Measurements from ENCODE around the gene ESYT3.

Gene ESYT3

GRCh38 chr3:138396752-138397410, 37.5 kb upstream of the ESYT3 start:
- no peak overlapping the region for H3K14ac ChIP-seq (ENCODE audit: low read length in 2 of 2)
- no peak overlapping the region for H3K9ac ChIP-seq (ENCODE audit: low read length)
- no peak overlapping the region for H3K4me2 ChIP-seq (ENCODE audit: low read length, poor library complexity, severe bottlenecking)
- no peaks in the 10 kb centered on the region for H3K27me3 ChIP-seq (ENCODE audit: control insufficient read depth in 1 of 2, insufficient read depth in 1 of 2, low read length in 2 of 2)
- no peaks in the 10 kb centered on the region for H3K9me3 ChIP-seq (ENCODE audit: control insufficient read depth, low read length)
- H3K27ac ChIP-seq (ENCODE audit: low read length, poor library complexity, severe bottlenecking) = no peak overlapping the region
- no peaks in the 10 kb centered on the region for H3K4me1 ChIP-seq (ENCODE audit: control insufficient read depth, insufficient read depth, low read depth, low read length)
- peaks cover 28 to 45% of the 10 kb centered on the region in 2 experiments for H3K36me3 ChIP-seq (ENCODE audit: control insufficient read depth in 1 of 2, insufficient read depth in 2 of 2, low read depth in 1 of 2, low read length in 2 of 2)
- H2BK15ac ChIP-seq (ENCODE audit: low read depth, poor library complexity, severe bottlenecking) = no peak overlapping the region
- no peak overlapping the region for H3K23ac ChIP-seq (ENCODE audit: low read length in 2 of 2)
- no peak overlapping the region for H2BK120ac ChIP-seq (ENCODE audit: low read depth, low read length)
- H2AK5ac ChIP-seq (ENCODE audit: low read length, severe bottlenecking) = no peak overlapping the region
- no peak overlapping the region for H4K91ac ChIP-seq (ENCODE audit: low read length)
- no peak overlapping the region for H3K4me3 ChIP-seq (ENCODE audit: insufficient read depth in 1 of 2, low read depth in 1 of 2, low read length in 2 of 2)
- H2AFZ ChIP-seq (ENCODE audit: low read depth, low read length) = no peak overlapping the region
- no peak overlapping the region for H4K8ac ChIP-seq (ENCODE audit: low read length)
- H2BK5ac ChIP-seq (ENCODE audit: low read depth, low read length, poor library complexity, severe bottlenecking) = no peak overlapping the region
- H2BK12ac ChIP-seq (ENCODE audit: low read length in 2 of 2) = no peak overlapping the region
- 91% methylated on average over 14 of the region's 14 CpGs for WGBS
- DNase-seq = no peak
- H3K18ac ChIP-seq (ENCODE audit: low read depth in 1 of 2, low read length in 2 of 2) = no peak overlapping the region
- no peak overlapping the region for H3K4ac ChIP-seq (ENCODE audit: low read depth in 1 of 2, low read length in 2 of 2)
- peaks cover 19% of the 10 kb centered on the region for H3K79me1 ChIP-seq (replicated peaks; ENCODE audit: low read length, poor library complexity, severe bottlenecking)

GRCh38 chr3:138397983-138398382, 36.4 kb upstream of the ESYT3 start:
- 100% methylated on average over 4 of the region's 4 CpGs for WGBS
- no peak overlapping the region for H2AK5ac ChIP-seq (ENCODE audit: low read length, severe bottlenecking)
- H2BK120ac ChIP-seq (ENCODE audit: low read depth, low read length) = no peak overlapping the region

GRCh38 chr3:138398791-138399575, 35.4 kb upstream of the ESYT3 start:
- H3K9me3 ChIP-seq (ENCODE audit: control insufficient read depth, low read length) = no peaks in the 10 kb centered on the region
- no peak overlapping the region for H3K27ac ChIP-seq (ENCODE audit: low read length, poor library complexity, severe bottlenecking)
- H2BK15ac ChIP-seq (ENCODE audit: low read depth, poor library complexity, severe bottlenecking) = no peak overlapping the region
- no peak overlapping the region for H2AFZ ChIP-seq (ENCODE audit: low read depth, low read length)
- H2BK12ac ChIP-seq (ENCODE audit: low read length in 2 of 2) = no peak overlapping the region
- no peak overlapping the region for H2BK5ac ChIP-seq (ENCODE audit: low read depth, low read length, poor library complexity, severe bottlenecking)
- no peaks in the 10 kb centered on the region for H3K4me1 ChIP-seq (ENCODE audit: control insufficient read depth, insufficient read depth, low read depth, low read length)
- H2AK5ac ChIP-seq (ENCODE audit: low read length, severe bottlenecking) = no peak overlapping the region
- 90% methylated on average over 11 of the region's 11 CpGs for WGBS
- H3K79me1 ChIP-seq (replicated peaks; ENCODE audit: low read length, poor library complexity, severe bottlenecking) = peaks cover 18% of the 10 kb centered on the region
- no peak overlapping the region for H4K91ac ChIP-seq (ENCODE audit: low read length)
- no peak overlapping the region for H3K23ac ChIP-seq (ENCODE audit: low read length in 2 of 2)
- no peak for DNase-seq
- H3K14ac ChIP-seq (ENCODE audit: low read length in 2 of 2) = no peak overlapping the region
- peaks cover 33 to 65% of the 10 kb centered on the region in 2 experiments for H3K36me3 ChIP-seq (ENCODE audit: control insufficient read depth in 1 of 2, insufficient read depth in 2 of 2, low read depth in 1 of 2, low read length in 2 of 2)
- no peak overlapping the region for H3K18ac ChIP-seq (ENCODE audit: low read depth in 1 of 2, low read length in 2 of 2)
- no peak overlapping the region for H3K4me3 ChIP-seq (ENCODE audit: insufficient read depth in 1 of 2, low read depth in 1 of 2, low read length in 2 of 2)
- no peaks in the 10 kb centered on the region for H3K27me3 ChIP-seq (ENCODE audit: control insufficient read depth in 1 of 2, insufficient read depth in 1 of 2, low read length in 2 of 2)
- no peak overlapping the region for H2BK120ac ChIP-seq (ENCODE audit: low read depth, low read length)
- H3K4me2 ChIP-seq (ENCODE audit: low read length, poor library complexity, severe bottlenecking) = no peak overlapping the region
- H3K4ac ChIP-seq (ENCODE audit: low read depth in 1 of 2, low read length in 2 of 2) = no peak overlapping the region
- H4K8ac ChIP-seq (ENCODE audit: low read length) = no peak overlapping the region
- H3K9ac ChIP-seq (ENCODE audit: low read length) = no peak overlapping the region

More at GRCh38 chr3:138397983-138398382, 36.4 kb upstream of the ESYT3 start:
- no peak for DNase-seq
- Histone ChIP-seq H2BK15ac (ENCODE audit: low read depth, poor library complexity, severe bottlenecking) (no peak overlapping the region), H3K27ac (ENCODE audit: low read length, poor library complexity, severe bottlenecking) (no peak overlapping the region), H2BK5ac (ENCODE audit: low read depth, low read length, poor library complexity, severe bottlenecking) (no peak overlapping the region), H3K9me3 (ENCODE audit: control insufficient read depth, low read length) (no peaks in the 10 kb centered on the region), H3K18ac (ENCODE audit: low read depth in 1 of 2, low read length in 2 of 2) (no peak overlapping the region), H4K8ac (ENCODE audit: low read length) (no peak overlapping the region), H2BK12ac (ENCODE audit: low read length in 2 of 2) (no peak overlapping the region), H3K23ac (ENCODE audit: low read length in 2 of 2) (no peak overlapping the region), H3K14ac (ENCODE audit: low read length in 2 of 2) (no peak overlapping the region), H3K27me3 (ENCODE audit: control insufficient read depth in 1 of 2, insufficient read depth in 1 of 2, low read length in 2 of 2) (no peaks in the 10 kb centered on the region), H3K9ac (ENCODE audit: low read length) (no peak overlapping the region), H3K4me3 (ENCODE audit: insufficient read depth in 1 of 2, low read depth in 1 of 2, low read length in 2 of 2) (no peak overlapping the region), H3K36me3 (ENCODE audit: control insufficient read depth in 1 of 2, insufficient read depth in 2 of 2, low read depth in 1 of 2, low read length in 2 of 2) (peaks cover 33 to 55% of the 10 kb centered on the region in 2 experiments), H3K4me2 (ENCODE audit: low read length, poor library complexity, severe bottlenecking) (no peak overlapping the region), H2AFZ (ENCODE audit: low read depth, low read length) (no peak overlapping the region), H3K79me1 (replicated peaks; ENCODE audit: low read length, poor library complexity, severe bottlenecking) (peaks cover 19% of the 10 kb centered on the region), H3K4ac (ENCODE audit: low read depth in 1 of 2, low read length in 2 of 2) (no peak overlapping the region), H3K4me1 (ENCODE audit: control insufficient read depth, insufficient read depth, low read depth, low read length) (no peaks in the 10 kb centered on the region), H4K91ac (ENCODE audit: low read length) (no peak overlapping the region)

GRCh38 chr3:138399766-138400165, 34.6 kb upstream of the ESYT3 start:
- Histone ChIP-seq H3K9ac (ENCODE audit: low read length) (no peak overlapping the region), H3K18ac (ENCODE audit: low read depth in 1 of 2, low read length in 2 of 2) (no peak overlapping the region), H2BK120ac (ENCODE audit: low read depth, low read length) (no peak overlapping the region), H3K27me3 (ENCODE audit: control insufficient read depth in 1 of 2, insufficient read depth in 1 of 2, low read length in 2 of 2) (no peaks in the 10 kb centered on the region), H3K27ac (ENCODE audit: low read length, poor library complexity, severe bottlenecking) (no peak overlapping the region), H3K36me3 (ENCODE audit: control insufficient read depth in 1 of 2, insufficient read depth in 2 of 2, low read depth in 1 of 2, low read length in 2 of 2) (peaks cover 41 to 73% of the 10 kb centered on the region in 2 experiments), H2BK5ac (ENCODE audit: low read depth, low read length, poor library complexity, severe bottlenecking) (no peak overlapping the region), H3K79me1 (replicated peaks; ENCODE audit: low read length, poor library complexity, severe bottlenecking) (peaks cover 10% of the 10 kb centered on the region), H2AK5ac (ENCODE audit: low read length, severe bottlenecking) (no peak overlapping the region), H3K4me3 (ENCODE audit: insufficient read depth in 1 of 2, low read depth in 1 of 2, low read length in 2 of 2) (no peak overlapping the region), H3K23ac (ENCODE audit: low read length in 2 of 2) (no peak overlapping the region), H2BK12ac (ENCODE audit: low read length in 2 of 2) (no peak overlapping the region), H2AFZ (ENCODE audit: low read depth, low read length) (no peak overlapping the region), H3K4me1 (ENCODE audit: control insufficient read depth, insufficient read depth, low read depth, low read length) (no peaks in the 10 kb centered on the region), H3K14ac (ENCODE audit: low read length in 2 of 2) (no peak overlapping the region), H2BK15ac (ENCODE audit: low read depth, poor library complexity, severe bottlenecking) (no peak overlapping the region), H4K8ac (ENCODE audit: low read length) (no peak overlapping the region), H4K91ac (ENCODE audit: low read length) (no peak overlapping the region), H3K4me2 (ENCODE audit: low read length, poor library complexity, severe bottlenecking) (no peak overlapping the region), H3K9me3 (ENCODE audit: control insufficient read depth, low read length) (no peaks in the 10 kb centered on the region), H3K4ac (ENCODE audit: low read depth in 1 of 2, low read length in 2 of 2) (no peak overlapping the region)
- DNase-seq = no peak
- 85% methylated on average over 10 of the region's 10 CpGs for WGBS
